Right ventricle myocardium inferior (tissue), 1 donor: Measurements from ENCODE around the gene SYNCRIP. TPM values are rescaled to one million over a fixed set of nuclear protein-coding genes. Genes with fewer than 3 reads are reported as not detected.
"Not testable (repeated sequence)": the region's sequence is repeated elsewhere in the genome, so short reads cannot be mapped to it uniquely, and the experiment has no call there.

Source experiments
- ATAC-seq: fragments of 200-7000 bp; cut with Tn5 transposase; one replicate; pipeline ENCODE4 v1.9.1; 2020; ENCODE audit warnings: mild to moderate bottlenecking, moderate library complexity
- DNase-seq: peaks from one replicate; pipeline ENCODE4 v3.0.0; 2021; ENCODE audit errors: missing footprints
- intact Hi-C: fragments of 100-400 bp; cut with DNase I; formaldehyde crosslinking; loops from one replicate; pipeline ENCODE4 v1.11.0; 2022
- total RNA-seq: library from RNA; stranded (reverse); fragmentation: NEBNext Ultra II Directional; extraction: Animal tissue kit (Norgen Biotek cat#: 25700); gene quantifications from one replicate; pipeline ENCODE4 v1.2.1, GENCODE V29; 2021
- donor health status: DM: no; HTN: yes; CAD: no; lungs with severe emphysema.

SYNCRIP gene
- total RNA-seq, 1 donor from 2014 or later: 53.0 TPM

DNA sequence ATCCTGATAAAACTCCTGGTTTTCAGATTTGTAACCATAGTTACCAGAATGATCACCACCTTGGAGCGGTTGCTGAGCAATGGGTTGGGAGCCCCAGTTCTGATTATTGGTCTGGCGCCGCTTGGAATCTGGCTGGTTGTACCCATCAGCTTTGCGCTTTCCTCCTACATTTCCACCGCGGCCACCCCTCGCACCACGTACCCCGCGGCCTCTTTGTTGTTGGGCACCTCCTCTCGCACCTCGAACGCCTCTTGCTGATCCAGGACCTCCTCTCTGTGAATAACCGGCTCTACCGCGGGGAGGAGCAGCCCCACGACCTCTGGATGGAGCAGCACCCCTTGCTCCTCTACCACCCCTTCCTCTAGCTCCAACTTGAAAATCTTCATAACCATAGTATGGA lies 27.9 kb downstream of the SYNCRIP start:
- ATAC-seq: no peak
- intact Hi-C loops: no loop called here
- DNase-seq: no peak

- DNase-seq (no peak), ATAC-seq (no peak)
- intact Hi-C loops: no loop called here
Observed at GRCh38 chr6:85612690-85613474, 29.8 kb downstream of the SYNCRIP start.

- DNase-seq (no peak), ATAC-seq (no peak)
- intact Hi-C loops: no loop called here
Observed at GRCh38 chr6:85610182-85610895, 32.3 kb downstream of the SYNCRIP start.

DNA sequence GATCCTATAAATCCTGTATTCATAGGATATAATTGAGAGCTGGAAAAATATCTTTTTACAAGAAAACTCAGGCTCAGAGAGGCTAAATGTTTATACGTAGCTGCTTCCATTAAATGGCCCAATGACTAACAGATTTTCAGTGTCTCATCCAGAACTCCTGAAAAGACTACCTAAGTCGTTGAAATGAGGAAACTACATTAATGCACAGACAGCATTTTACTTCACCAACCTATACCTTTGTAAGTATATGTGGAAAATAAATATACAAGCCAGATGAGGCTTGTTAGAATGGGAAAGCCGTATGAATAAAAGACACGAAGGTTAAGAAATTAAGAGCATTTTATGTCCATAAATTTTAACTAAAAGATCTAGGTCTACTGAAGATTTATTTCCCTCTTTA lies 40.6 kb downstream of the SYNCRIP start:
- intact Hi-C loops: no loop called here

GRCh38 chr6:85600713-85601313 lies 41.9 kb downstream of the SYNCRIP start:
- ATAC-seq: no peak
- no peak for DNase-seq
- intact Hi-C loops: no loop called here

More for the DNA sequence above, 40.6 kb downstream of the SYNCRIP start:
- DNase-seq: no peak
- no peak for ATAC-seq

DNA sequence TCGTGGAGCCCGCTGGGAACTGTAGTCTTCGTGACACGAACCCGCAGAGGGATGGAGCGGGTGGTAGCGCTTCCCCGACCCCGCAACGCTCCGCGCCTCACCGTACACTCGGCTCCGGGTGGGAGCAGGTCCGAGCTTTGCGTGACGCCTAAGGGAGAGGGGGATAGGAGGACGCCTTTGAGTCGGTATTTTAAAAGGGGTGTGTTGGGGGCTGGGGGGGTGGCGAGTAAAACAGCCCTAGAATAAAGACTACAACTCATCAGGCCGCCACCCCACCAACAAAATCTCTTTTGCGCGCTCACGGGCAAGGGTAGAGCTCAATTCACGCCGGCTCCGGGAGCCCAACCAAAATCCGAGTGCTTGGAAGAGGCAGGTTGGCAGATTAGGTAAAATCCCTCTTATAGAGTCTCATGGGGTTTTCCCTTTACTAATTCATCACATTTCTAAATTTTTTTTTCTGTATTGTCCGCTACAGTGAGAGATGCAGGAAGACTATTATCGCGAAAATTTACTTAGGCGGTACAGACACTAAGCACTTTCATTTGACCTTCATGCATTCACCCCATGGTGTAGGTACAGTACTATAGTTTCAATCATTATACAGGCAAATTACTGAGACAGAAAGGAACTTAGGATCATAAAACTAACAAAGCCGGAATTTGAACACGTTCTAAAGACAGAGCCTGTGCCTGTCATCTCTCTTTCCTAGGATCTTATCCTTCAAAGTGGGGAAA lies 48.3 kb downstream of the SYNCRIP start:
- DNase-seq: no peak
- intact Hi-C loops: loop anchor here (1.0 kb wide), 1 partner anchor 48 kb away; the partner anchor contains the start of gene SYNCRIP
- no peak for ATAC-seq

DNA sequence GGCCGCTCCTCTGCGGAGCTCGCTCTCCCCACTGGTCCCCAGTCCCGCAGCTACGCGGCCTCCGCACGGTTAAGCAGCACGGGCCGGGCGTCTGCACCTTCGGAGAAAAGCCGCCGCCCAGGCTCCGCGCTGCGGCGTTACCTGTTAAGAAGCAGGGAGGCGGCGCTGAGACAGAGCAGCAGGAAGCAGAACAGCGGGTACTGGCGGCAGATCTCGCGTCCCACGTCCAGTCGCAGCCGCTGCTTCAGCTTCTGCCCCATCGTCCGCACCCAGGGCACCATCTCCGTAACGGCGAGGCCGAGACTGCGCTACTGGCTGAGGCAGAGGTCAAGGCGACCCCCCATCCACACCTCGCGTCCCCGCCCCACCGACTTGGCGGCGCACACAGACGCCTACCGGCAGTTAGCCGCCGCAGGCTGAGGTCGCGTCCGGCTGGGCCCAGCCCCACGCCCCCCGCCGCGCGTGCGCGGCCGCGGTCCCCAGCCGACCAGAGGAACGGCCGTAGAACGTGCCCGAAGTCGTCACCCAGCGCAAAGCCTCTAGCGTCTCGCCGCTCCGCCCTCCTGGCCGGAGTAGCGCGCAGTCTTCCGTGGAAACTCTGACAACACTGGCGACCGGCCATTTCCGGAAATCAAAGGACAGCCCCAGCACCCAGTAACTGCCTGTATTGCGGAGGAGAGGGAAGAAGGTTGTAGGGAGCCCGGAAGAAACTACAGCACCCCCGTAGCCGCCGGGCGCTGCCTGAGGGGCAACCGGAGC lies 49.1 kb downstream of the SYNCRIP start, which contains the start of gene SNX14:
Gene SNX14, minus strand, starts transcription at position 421 of the 759 bp plus-strand sequence. Its CDS starts 140 bp downstream, at position 281.
- peak; percentile 99 for ATAC-seq
- peak; percentile 98 for DNase-seq
- intact Hi-C loops: loop anchor here (1.0 kb wide), 2 partner anchors 49 to 85 kb away; partner anchors contain the start of gene SYNCRIP

- no peak for ATAC-seq
- intact Hi-C loops: no loop called here
- no peak for DNase-seq
Observed at GRCh38 chr6:85592033-85592432, 50.7 kb downstream of the SYNCRIP start.

DNA sequence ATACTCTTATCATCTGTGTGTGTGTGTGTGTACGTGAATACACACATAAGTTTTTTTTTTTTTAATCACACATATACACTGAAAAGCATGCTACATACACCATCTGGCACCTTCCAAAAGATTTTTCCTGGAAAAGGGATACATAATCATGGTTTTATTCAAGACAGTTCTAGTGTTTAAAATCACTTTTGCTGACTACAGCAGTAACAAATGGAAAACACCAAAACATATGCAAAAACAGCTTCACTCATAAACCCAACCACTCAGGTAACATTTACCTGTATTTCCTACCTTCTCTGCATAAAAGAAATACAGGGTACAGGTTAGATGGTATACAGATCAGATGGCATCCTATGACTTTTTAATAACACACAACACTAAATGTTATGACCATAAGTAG lies 51.5 kb downstream of the SYNCRIP start:
- ATAC-seq (no peak), DNase-seq (no peak)
- intact Hi-C loops: no loop called here

DNA sequence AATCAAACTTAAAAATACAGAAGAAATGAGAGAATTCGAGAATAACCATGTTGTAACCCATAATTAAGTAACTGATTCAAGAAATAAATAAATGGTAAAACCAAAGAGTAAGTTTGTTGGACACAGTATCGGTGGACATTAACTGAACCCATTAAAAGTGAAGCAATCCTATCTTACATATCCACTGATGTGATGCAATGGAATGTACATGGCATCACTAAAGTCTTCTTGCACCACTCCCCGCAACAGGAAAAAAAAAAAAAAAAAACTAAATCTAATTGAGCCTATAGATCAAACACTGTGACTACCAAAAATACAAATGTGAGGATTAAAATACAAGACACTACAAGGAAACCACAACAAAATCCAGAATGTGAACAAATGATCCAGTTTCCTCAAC lies 56.9 kb downstream of the SYNCRIP start:
- ATAC-seq (no peak), DNase-seq (no peak)
- intact Hi-C loops: no loop called here

DNA sequence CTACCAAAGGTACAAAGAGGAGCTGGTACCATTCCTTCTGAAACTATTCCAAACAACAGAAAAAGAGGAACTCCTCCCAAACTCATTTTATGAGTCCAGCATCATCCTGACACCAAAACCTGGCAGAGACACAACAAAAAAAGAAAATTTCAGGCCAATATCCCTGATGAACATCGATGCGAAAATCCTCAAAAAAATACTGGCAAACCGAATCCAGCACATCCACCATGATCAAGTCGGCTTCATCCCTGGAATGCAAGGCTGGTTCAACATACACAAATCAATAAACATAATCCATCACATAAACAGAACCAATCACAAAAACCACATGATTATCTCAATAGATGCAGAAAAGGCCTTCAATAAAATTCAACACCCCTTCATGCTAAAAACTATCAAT lies 59.9 kb downstream of the SYNCRIP start:
- DNase-seq, ATAC-seq, intact Hi-C loops: not testable (repeated sequence)

DNA sequence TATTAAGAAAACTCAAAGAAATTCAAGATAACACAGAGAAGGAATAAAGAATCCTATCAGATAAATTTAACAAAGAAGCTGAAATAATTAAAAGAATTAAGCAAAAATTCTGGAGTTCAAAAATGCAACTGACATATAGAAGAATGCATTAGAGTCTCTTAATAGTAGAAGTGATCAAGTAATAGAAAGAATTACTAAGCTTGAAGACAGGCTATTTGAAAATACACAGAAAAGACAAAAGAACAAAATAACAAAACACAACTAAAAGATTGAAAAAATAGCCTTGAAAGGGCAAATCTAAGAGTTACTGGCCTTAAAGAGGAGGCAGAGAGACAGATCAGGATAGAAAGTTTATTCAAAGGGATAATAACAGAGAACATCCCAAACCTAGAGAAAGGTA lies 61.1 kb downstream of the SYNCRIP start:
- ATAC-seq (no peak), DNase-seq (no peak)
- intact Hi-C loops: no loop called here

- DNase-seq (no peak), ATAC-seq (peak; percentile 80)
- intact Hi-C loops: no loop called here
Observed at GRCh38 chr6:85580878-85581267, 61.8 kb downstream of the SYNCRIP start.

DNA sequence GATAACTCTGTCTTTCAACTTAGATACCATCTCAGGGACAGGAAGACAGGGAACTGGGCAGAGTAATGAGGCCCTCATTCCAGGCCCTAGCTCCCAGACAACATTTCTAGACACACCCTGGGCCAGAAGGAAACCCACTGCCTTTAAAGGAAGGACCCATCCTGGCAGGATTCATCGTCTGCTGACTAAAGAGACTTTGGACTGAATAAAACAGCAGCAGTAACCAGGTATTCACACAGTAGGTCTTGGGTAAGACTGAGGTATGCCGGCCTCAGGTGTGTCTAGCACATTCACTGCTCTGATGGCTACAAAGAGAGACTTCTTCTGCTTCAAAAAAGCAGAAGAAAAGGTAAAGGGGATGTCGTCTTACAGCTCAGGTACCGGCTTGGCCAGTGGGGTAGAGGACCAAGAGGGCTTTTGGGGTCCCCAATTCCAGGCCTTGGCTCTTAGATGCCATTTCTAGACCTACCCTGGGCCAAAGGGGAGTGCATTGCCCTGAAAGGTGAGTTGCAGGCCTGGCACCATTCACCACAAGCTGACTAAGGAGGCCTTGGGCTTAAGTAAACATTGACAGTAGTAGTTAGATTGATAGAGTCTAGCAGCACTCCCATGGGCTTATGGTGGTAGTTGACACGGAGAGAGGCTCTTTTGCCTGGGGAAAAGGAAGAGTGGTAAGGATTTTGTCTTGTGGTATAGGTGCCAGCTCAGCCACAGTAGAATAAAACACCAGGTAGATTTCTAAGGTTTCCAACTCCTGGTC lies 62.4 kb downstream of the SYNCRIP start:
- intact Hi-C loops: no loop called here
- peak; percentile 34 for ATAC-seq
- DNase-seq: no peak

- ATAC-seq (no peak), DNase-seq (no peak)
- intact Hi-C loops: no loop called here
Observed at GRCh38 chr6:85579581-85579980, 63.1 kb downstream of the SYNCRIP start.

DNA sequence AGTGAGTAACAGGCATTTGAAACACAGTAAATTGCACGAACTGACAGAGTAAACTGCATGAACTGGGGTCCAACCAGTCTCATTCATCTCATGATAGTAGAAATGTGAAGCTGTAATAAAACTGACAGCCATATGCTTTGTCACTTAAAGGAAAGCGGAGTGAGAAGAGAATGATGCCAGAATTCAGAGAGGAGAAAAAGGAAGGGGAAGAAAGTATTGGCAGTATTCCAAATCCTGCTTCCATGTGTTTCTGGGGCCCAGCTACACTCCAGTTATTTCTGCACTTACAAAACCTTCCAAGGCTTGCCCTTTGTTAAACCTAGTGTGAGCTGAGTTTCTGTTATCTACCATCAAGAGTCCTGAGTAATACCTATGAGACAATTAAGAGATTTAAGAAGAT lies 66.2 kb downstream of the SYNCRIP start:
- intact Hi-C loops: no loop called here
- no peak for ATAC-seq

DNA sequence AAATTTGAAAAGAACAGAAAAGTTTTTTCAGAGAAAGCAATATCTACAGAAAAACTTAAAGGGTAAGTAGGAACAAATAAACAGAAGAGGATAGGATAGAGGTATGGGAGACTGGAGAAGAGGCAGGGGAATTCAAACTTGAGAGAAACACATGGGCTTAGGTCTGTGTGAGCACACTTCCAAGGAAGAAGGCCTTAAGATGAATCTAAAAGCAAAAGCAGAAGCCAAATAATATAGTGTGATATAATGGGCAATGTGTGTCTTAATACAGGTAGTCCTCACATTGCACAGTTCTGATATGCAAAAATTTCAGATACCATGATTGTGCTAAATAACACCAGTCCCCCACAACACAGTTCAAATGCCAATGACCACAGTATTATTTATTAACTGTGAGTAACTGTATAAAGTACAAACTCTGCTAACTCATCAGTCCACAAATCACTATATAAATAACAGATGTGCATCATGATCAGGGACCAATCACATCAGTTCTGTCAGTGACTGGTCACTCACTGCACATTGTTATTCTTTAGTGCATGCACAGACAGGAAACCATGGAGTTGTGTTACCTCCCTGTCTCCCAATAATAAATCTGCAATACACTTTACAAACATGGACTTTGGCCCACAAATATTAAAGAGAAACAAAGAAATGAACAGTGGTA lies 67.6 kb downstream of the SYNCRIP start:
- intact Hi-C loops: no loop called here
- ATAC-seq: no peak

More for the DNA sequence above, 66.2 kb downstream of the SYNCRIP start:
- DNase-seq: no peak

More for the DNA sequence above, 67.6 kb downstream of the SYNCRIP start:
- DNase-seq: no peak
